ENCODE measurements around the gene SIX4. TPM values are rescaled to one million over a fixed set of nuclear protein-coding genes. Genes with fewer than 3 reads are reported as not detected.
A peak's percentile ranks its signal among the peaks of the same experiment; 100 is the strongest.

The SIX4 gene
- polyA plus RNA-seq, 1 donor: 0.40 TPM

- Histone ChIP-seq H3K4me1 (ENCODE audit: control insufficient read depth, insufficient read depth, low read length) (peaks cover 10% of the 10 kb centered on the region), H3K27me3 (ENCODE audit: control insufficient read depth, insufficient read depth, low read length) (peaks cover 62% of the 10 kb centered on the region)
These were observed 2.6 kb downstream of the SIX4 start for GRCh38 chr14:60721326-60722106.

DNA sequence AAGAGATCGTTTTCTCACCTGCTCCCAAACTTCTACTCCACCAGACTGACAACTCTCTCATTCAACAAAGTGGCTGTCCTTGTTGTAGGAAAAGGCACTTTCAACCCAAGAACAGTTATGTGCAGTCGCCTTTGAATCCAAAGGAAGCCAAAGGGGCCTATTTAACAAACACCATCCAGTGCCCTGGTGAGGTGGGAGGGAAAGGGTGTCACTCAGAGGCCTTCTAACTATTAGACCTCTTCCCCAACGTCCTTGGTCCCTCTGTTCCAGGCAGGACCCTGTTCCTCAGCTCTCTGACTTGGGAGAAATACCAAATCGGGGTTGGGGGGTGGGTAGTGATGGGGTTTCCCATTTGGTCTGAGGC lies 3.2 kb downstream of the SIX4 start:
- H3K27ac ChIP-seq (ENCODE audit: low read length): no peak overlapping the region
- peaks cover 2% of the 10 kb centered on the region for H3K9me3 ChIP-seq (ENCODE audit: control insufficient read depth, low read depth, low read length)
- peaks cover 10% of the 10 kb centered on the region for H3K4me1 ChIP-seq (ENCODE audit: control insufficient read depth, insufficient read depth, low read length)
- no peak for DNase-seq
- no peaks in the 10 kb centered on the region for H3K36me3 ChIP-seq (ENCODE audit: control insufficient read depth, insufficient read depth, low read length)
- no CpG with 5 or more reads among the region's 4 CpGs for WGBS (ENCODE audit: insufficient coverage, low lambda C conversion rate)
- H3K4me3 ChIP-seq (ENCODE audit: low read length): no peak overlapping the region
- H3K27me3 ChIP-seq (ENCODE audit: control insufficient read depth, insufficient read depth, low read length): peaks cover 60% of the 10 kb centered on the region

More at GRCh38 chr14:60721326-60722106, 2.6 kb downstream of the SIX4 start:
- peak in 1 of 2 donors; percentile 50 for DNase-seq
- WGBS (ENCODE audit: insufficient coverage, low lambda C conversion rate): no CpG with 5 or more reads among the region's 70 CpGs
- Histone ChIP-seq H3K36me3 (ENCODE audit: control insufficient read depth, insufficient read depth, low read length) (no peaks in the 10 kb centered on the region), H3K4me3 (ENCODE audit: low read length) (peak overlapping the region; percentile 56), H3K27ac (ENCODE audit: low read length) (no peak overlapping the region), H3K9me3 (ENCODE audit: control insufficient read depth, low read depth, low read length) (peaks cover 2% of the 10 kb centered on the region)

DNA sequence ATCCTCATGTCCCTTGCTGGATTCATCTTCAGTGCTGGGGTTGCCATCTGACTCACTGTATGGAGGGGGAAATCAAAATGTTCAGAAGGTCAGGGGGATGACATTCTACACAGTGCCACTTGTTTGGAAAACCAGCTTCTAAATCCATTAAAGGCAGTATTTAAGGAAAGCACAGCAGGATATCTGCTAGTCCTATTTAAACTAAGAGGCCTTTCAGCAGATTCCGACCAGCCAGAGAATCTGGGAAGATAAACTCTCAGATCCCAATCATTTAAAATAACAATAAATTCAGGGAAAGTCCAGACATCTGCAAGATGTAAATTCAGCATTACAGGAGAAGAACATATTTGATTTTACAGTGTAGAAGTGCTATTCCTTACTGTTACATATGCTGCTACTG lies 3.8 kb downstream of the SIX4 start:
- peaks cover 10% of the 10 kb centered on the region for H3K4me1 ChIP-seq (ENCODE audit: control insufficient read depth, insufficient read depth, low read length)
- peaks cover 58% of the 10 kb centered on the region for H3K27me3 ChIP-seq (ENCODE audit: control insufficient read depth, insufficient read depth, low read length)
- WGBS (ENCODE audit: insufficient coverage, low lambda C conversion rate): no CpG with 5 or more reads among the region's 1 CpG
- no peak for DNase-seq
- no peak overlapping the region for H3K27ac ChIP-seq (ENCODE audit: low read length)
- H3K4me3 ChIP-seq (ENCODE audit: low read length): no peak overlapping the region
- H3K9me3 ChIP-seq (ENCODE audit: control insufficient read depth, low read depth, low read length): peaks cover 2% of the 10 kb centered on the region
- H3K36me3 ChIP-seq (ENCODE audit: control insufficient read depth, insufficient read depth, low read length): no peaks in the 10 kb centered on the region

DNA sequence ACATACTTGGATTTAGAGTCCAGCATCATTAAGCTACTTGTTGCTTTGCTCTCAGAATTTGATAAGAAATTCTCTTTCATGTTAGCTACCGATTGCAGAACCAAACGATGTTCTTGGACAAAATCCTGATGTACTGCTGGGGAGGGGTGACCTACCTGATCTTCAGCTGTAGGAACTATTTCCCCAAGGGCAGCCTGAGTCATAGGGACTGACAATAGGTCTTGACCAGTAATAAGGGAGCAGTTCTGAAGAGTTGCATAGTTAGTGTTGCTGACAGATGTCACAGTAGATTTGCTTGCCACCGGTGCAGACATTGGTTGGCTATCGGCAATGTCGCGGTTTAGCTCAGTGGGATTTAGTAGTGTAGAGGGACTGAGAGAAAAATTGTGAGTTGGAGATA lies 10.6 kb downstream of the SIX4 start:
- DNase-seq: no peak
- Histone ChIP-seq H3K4me1 (ENCODE audit: control insufficient read depth, insufficient read depth, low read length) (no peaks in the 10 kb centered on the region), H3K9me3 (ENCODE audit: control insufficient read depth, low read depth, low read length) (no peaks in the 10 kb centered on the region), H3K27ac (ENCODE audit: low read length) (no peak overlapping the region), H3K27me3 (ENCODE audit: control insufficient read depth, insufficient read depth, low read length) (peaks cover 4% of the 10 kb centered on the region), H3K36me3 (ENCODE audit: control insufficient read depth, insufficient read depth, low read length) (no peaks in the 10 kb centered on the region), H3K4me3 (ENCODE audit: low read length) (no peak overlapping the region)
- 70% methylated on average over 2 of the region's 6 CpGs for WGBS (ENCODE audit: insufficient coverage, low lambda C conversion rate)

DNA sequence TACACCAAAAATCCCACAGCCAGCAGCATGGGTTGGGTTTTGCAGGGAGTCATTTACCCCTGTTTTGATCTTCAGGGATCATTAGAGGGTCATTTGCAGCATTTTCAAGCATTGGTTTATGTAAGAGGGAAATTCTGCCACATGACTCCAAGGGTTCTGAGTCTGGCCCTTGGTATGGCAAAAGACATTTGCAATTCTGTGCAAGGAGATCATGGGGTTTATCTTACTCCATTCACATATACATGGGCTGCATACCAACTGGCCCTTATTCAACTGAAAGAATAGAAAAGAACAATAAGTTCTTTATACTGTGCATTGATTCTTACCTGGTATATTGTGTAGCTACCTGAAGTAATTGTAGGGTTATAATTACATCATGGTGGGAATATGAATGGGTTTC lies 13.7 kb downstream of the SIX4 start:
- no peak overlapping the region for H3K27ac ChIP-seq (ENCODE audit: low read length)
- no peaks in the 10 kb centered on the region for H3K4me1 ChIP-seq (ENCODE audit: control insufficient read depth, insufficient read depth, low read length)
- peaks cover 13% of the 10 kb centered on the region for H3K27me3 ChIP-seq (ENCODE audit: control insufficient read depth, insufficient read depth, low read length)
- DNase-seq: no peak
- no peaks in the 10 kb centered on the region for H3K36me3 ChIP-seq (ENCODE audit: control insufficient read depth, insufficient read depth, low read length)
- H3K9me3 ChIP-seq (ENCODE audit: control insufficient read depth, low read depth, low read length): no peaks in the 10 kb centered on the region
- no peak overlapping the region for H3K4me3 ChIP-seq (ENCODE audit: low read length)

DNA sequence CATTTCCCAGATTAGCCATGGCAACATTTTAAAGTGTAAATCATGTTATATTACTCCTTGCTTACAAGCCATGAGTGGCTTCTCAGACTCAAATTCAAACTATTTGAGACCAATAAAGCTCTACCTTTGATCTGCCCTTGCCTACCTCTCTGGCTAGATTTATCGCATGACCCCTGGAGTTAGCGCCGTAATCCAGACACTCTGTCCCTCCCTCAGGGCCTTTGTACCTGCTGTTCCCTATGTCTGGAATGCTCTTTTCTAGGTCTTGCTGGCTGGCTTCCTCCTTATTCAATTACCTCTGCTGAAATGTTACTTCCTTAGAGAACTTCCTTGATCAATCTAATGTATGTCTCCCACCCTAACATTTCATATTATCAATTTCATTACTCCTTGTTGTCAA lies 16.3 kb downstream of the SIX4 start:
- Histone ChIP-seq H3K27me3 (ENCODE audit: control insufficient read depth, insufficient read depth, low read length) (peaks cover 13% of the 10 kb centered on the region), H3K4me3 (ENCODE audit: low read length) (no peak overlapping the region), H3K27ac (ENCODE audit: low read length) (no peak overlapping the region), H3K9me3 (ENCODE audit: control insufficient read depth, low read depth, low read length) (no peaks in the 10 kb centered on the region), H3K36me3 (ENCODE audit: control insufficient read depth, insufficient read depth, low read length) (no peaks in the 10 kb centered on the region), H3K4me1 (ENCODE audit: control insufficient read depth, insufficient read depth, low read length) (no peaks in the 10 kb centered on the region)
- no CpG with 5 or more reads among the region's 3 CpGs for WGBS (ENCODE audit: insufficient coverage, low lambda C conversion rate)
- DNase-seq: no peak

DNA sequence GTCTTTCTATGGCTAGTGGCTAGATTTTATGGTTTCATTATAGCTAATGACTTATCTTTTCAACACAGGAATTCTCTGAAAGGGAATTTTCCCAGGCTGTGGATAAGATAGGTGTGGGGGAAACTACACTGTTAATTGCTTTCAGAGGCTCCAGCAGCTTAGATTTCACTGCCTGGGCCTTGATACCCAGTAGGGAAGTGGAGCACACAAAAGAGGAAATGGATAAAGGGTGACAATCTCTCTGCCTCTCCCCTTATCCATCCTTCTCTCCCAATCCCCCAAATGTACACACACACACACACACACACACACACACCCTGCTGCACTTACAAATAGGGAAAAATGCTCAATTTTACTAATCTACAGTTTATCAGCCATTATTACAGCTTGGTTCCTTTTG lies 19.1 kb downstream of the SIX4 start:
- peaks cover 12% of the 10 kb centered on the region for H3K9me3 ChIP-seq (ENCODE audit: control insufficient read depth, low read depth, low read length)
- H3K27ac ChIP-seq (ENCODE audit: low read length): no peak overlapping the region
- no peak overlapping the region for H3K4me3 ChIP-seq (ENCODE audit: low read length)
- DNase-seq: no peak
- H3K4me1 ChIP-seq (ENCODE audit: control insufficient read depth, insufficient read depth, low read length): no peaks in the 10 kb centered on the region
- H3K27me3 ChIP-seq (ENCODE audit: control insufficient read depth, insufficient read depth, low read length): peaks cover 8% of the 10 kb centered on the region
- H3K36me3 ChIP-seq (ENCODE audit: control insufficient read depth, insufficient read depth, low read length): no peaks in the 10 kb centered on the region

GRCh38 chr14:60700598-60700997 lies 23.6 kb downstream of the SIX4 start:
- no CpG with 5 or more reads among the region's 3 CpGs for WGBS (ENCODE audit: insufficient coverage, low lambda C conversion rate)
- peaks cover 12% of the 10 kb centered on the region for H3K9me3 ChIP-seq (ENCODE audit: control insufficient read depth, low read depth, low read length)
- no peak overlapping the region for H3K27ac ChIP-seq (ENCODE audit: low read length)
- no peak overlapping the region for H3K4me3 ChIP-seq (ENCODE audit: low read length)
- DNase-seq: no peak
- H3K36me3 ChIP-seq (ENCODE audit: control insufficient read depth, insufficient read depth, low read length): no peaks in the 10 kb centered on the region
- no peaks in the 10 kb centered on the region for H3K4me1 ChIP-seq (ENCODE audit: control insufficient read depth, insufficient read depth, low read length)
- H3K27me3 ChIP-seq (ENCODE audit: control insufficient read depth, insufficient read depth, low read length): no peaks in the 10 kb centered on the region

GRCh38 chr14:60695327-60695726 lies 28.8 kb downstream of the SIX4 start:
- H3K4me1 ChIP-seq (ENCODE audit: control insufficient read depth, insufficient read depth, low read length): no peaks in the 10 kb centered on the region
- H3K9me3 ChIP-seq (ENCODE audit: control insufficient read depth, low read depth, low read length): no peaks in the 10 kb centered on the region
- no peaks in the 10 kb centered on the region for H3K36me3 ChIP-seq (ENCODE audit: control insufficient read depth, insufficient read depth, low read length)
- no peak overlapping the region for H3K27ac ChIP-seq (ENCODE audit: low read length)
- 100% methylated on average over 1 of the region's 4 CpGs for WGBS (ENCODE audit: insufficient coverage, low lambda C conversion rate)
- H3K27me3 ChIP-seq (ENCODE audit: control insufficient read depth, insufficient read depth, low read length): no peaks in the 10 kb centered on the region
- no peak overlapping the region for H3K4me3 ChIP-seq (ENCODE audit: low read length)
- DNase-seq: no peak

DNA sequence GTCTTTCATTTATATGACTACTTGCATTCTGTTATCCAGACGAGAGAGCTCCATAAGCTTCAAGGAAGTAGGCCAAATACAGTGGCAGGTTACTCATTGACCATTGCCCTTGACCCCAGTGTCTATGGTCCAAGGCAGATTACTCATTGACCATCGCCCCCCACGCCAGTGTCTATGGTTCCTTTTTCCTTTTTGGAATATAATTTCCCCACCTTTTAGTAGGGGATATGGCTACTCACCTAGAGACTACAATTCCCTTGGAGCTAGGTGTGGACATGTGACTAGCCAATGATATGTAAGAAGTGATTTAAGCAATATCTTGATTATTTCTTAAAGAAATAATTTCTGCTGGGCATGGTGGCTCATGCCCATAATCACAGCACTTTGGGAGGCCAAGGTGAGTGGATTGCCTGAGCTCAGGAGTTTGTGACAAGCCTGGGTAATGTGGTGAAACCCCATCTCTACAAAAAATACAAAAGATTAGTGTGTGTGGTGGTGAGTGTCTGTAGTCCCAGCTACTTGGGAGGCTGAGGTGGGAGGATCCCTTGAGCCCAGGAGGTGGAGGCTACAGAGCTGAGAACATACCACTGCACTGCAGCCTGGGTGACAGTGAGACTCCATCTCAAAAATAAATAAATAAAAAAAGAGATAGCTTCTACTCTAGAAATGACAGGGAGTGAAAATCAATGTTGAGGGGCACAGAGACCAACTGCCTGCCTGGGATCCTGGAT lies 32.6 kb downstream of the SIX4 start:
- no peaks in the 10 kb centered on the region for H3K4me1 ChIP-seq (ENCODE audit: control insufficient read depth, insufficient read depth, low read length)
- no peaks in the 10 kb centered on the region for H3K9me3 ChIP-seq (ENCODE audit: control insufficient read depth, low read depth, low read length)
- H3K4me3 ChIP-seq (ENCODE audit: low read length): no peak overlapping the region
- DNase-seq: no peak
- WGBS (ENCODE audit: insufficient coverage, low lambda C conversion rate): no CpG with 5 or more reads among the region's 3 CpGs
- H3K27me3 ChIP-seq (ENCODE audit: control insufficient read depth, insufficient read depth, low read length): no peaks in the 10 kb centered on the region
- no peak overlapping the region for H3K27ac ChIP-seq (ENCODE audit: low read length)
- H3K36me3 ChIP-seq (ENCODE audit: control insufficient read depth, insufficient read depth, low read length): no peaks in the 10 kb centered on the region

DNA sequence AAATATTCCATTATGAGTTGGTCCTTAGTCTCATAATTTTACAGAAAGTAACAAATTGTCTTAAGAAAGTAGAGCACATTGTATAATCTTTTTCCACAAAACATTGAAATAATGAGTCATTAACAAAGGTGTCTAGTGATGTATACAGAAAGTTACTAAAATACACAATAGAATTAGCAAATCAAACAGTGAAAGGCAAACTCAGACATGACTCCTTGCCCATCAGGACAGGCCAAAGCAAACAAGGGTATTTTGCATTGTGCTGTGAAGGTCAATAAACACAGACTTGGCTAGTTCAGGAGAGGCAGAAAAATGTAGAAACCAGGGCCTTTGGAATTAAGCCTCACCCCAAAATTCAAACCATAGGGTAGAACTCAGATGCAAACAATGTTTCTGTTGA lies 37.3 kb downstream of the SIX4 start:
- no peaks in the 10 kb centered on the region for H3K4me1 ChIP-seq (ENCODE audit: control insufficient read depth, insufficient read depth, low read length)
- no peaks in the 10 kb centered on the region for H3K9me3 ChIP-seq (ENCODE audit: control insufficient read depth, low read depth, low read length)
- DNase-seq: no peak
- no peaks in the 10 kb centered on the region for H3K36me3 ChIP-seq (ENCODE audit: control insufficient read depth, insufficient read depth, low read length)
- no peak overlapping the region for H3K4me3 ChIP-seq (ENCODE audit: low read length)
- no peaks in the 10 kb centered on the region for H3K27me3 ChIP-seq (ENCODE audit: control insufficient read depth, insufficient read depth, low read length)
- H3K27ac ChIP-seq (ENCODE audit: low read length): no peak overlapping the region
